Endodermal cell (in vitro differentiated cells): ENCODE measurements around the gene COL11A2. TPM values are rescaled to one million over a fixed set of nuclear protein-coding genes. Genes with fewer than 3 reads are reported as not detected.

ENCODE experiments used
- DNase-seq: peaks from one replicate; pipeline ENCODE4 v3.0.0-alpha.2; 2017
- H3K27ac ChIP-seq: 2 replicates; pipeline ENCODE4 v1.5.1; 2013; ENCODE audit warnings: mild to moderate bottlenecking, low read depth, low read length, moderate library complexity
- H3K27me3 ChIP-seq: 2 replicates; pipeline ENCODE4 v1.6.1; 2013; ENCODE audit warnings: mild to moderate bottlenecking, low read length, moderate library complexity; ENCODE audit not compliant: insufficient read depth, control insufficient read depth, poor library complexity, severe bottlenecking
- H3K36me3 ChIP-seq: 2 replicates; pipeline ENCODE4 v1.7.0; 2013; ENCODE audit warnings: mild to moderate bottlenecking, low read length, moderate library complexity; ENCODE audit not compliant: control insufficient read depth, insufficient read depth
- H3K4me1 ChIP-seq: one replicate; pipeline ENCODE4 v1.7.0; 2013; ENCODE audit warnings: low read length; ENCODE audit not compliant: control insufficient read depth, insufficient read depth
- H3K4me3 ChIP-seq: 2 replicates; pipeline ENCODE4 v1.5.1; 2013; ENCODE audit warnings: mild to moderate bottlenecking, low read length, moderate library complexity
- H3K9ac ChIP-seq: 2 replicates; pipeline ENCODE4 v1.6.1; 2013; ENCODE audit warnings: mild to moderate bottlenecking, low read length, moderate library complexity; ENCODE audit not compliant: poor library complexity, severe bottlenecking; ENCODE audit errors: extremely low read depth
- H3K9me3 ChIP-seq: 2 replicates; pipeline ENCODE4 v1.6.1; 2013; ENCODE audit warnings: mild to moderate bottlenecking, low read length, moderate library complexity; ENCODE audit not compliant: control insufficient read depth
- H3K27ac Mint-ChIP-seq: 2 replicates; pipeline ENCODE4 v1.8.0; 2020; ENCODE audit warnings: mixed read lengths
- H3K27me3 Mint-ChIP-seq: 2 replicates; pipeline ENCODE4 v1.8.0; 2021; ENCODE audit warnings: mild to moderate bottlenecking, mixed read lengths; ENCODE audit not compliant: insufficient read depth
- H3K36me3 Mint-ChIP-seq: 2 replicates; pipeline ENCODE4 v1.8.0; 2020; ENCODE audit warnings: low read depth, mixed read lengths
- H3K4me1 Mint-ChIP-seq: 2 replicates; pipeline ENCODE4 v1.8.0; 2020; ENCODE audit warnings: mixed read lengths
- H3K4me3 Mint-ChIP-seq: 2 replicates; pipeline ENCODE4 v1.8.0; 2020; ENCODE audit warnings: mild to moderate bottlenecking, moderate library complexity, mixed read lengths
- H3K9me3 Mint-ChIP-seq: 2 replicates; pipeline ENCODE4 v1.8.0; 2020; ENCODE audit warnings: mild to moderate bottlenecking, mixed read lengths
- CTCF ChIP-seq: fragments of 200-600 bp; sonication (generic); conservative IDR thresholded peaks from 2 replicates; pipeline ENCODE4 v1.5.0; 2021; ENCODE audit warnings: antibody characterized with exemption, mild to moderate bottlenecking
- WGBS, 2 experiments: methylation state at CpG; one replicate each; pipeline versions ENCODE4 v1.1.5 to v1.1.7; 2013; ENCODE audit warnings: missing lambda C conversion rate in 2 of 2, mixed read lengths in 1 of 2; ENCODE audit not compliant: insufficient coverage in 1 of 2, insufficient read length in 1 of 2; 5-methylcytosine and 5-hydroxymethylcytosine counted together
- total RNA-seq, 2 donors: library from RNA; stranded (reverse); fragmentation: NEBNext Ultra II Directional in 1 of 2; extraction: Animal tissue kit (Norgen Biotek cat#: 25700) in 1 of 2; gene quantifications; 2 replicates in 1 of 2; 3 replicates in 1 of 2; pipeline ENCODE4 v1.2.1, GENCODE V29; 2021

Gene COL11A2
- total RNA-seq, 2 donors from 2014 or later: 1.3 to 2.8 TPM

- Mint-ChIP-seq H3K27me3 (peaks cover 87% of the 10 kb centered on the region), H3K4me3 (no peak overlapping the region), H3K9me3 (peaks cover 2% of the 10 kb centered on the region), H3K27ac (no peak overlapping the region), H3K4me1 (peaks cover 10% of the 10 kb centered on the region), H3K36me3 (no peaks in the 10 kb centered on the region)
- H3K27me3 ChIP-seq: peaks cover 35% of the 10 kb centered on the region
- H3K9ac ChIP-seq: no peak overlapping the region
- H3K36me3 ChIP-seq: no peaks in the 10 kb centered on the region
- no peak for DNase-seq
- no peaks in the 10 kb centered on the region for H3K4me1 ChIP-seq
- 20 to 52% methylated on average over 1 to 3 of the region's 3 CpGs for WGBS, 2 experiments
- H3K27ac ChIP-seq: no peak overlapping the region
- no peak for TF ChIP-seq CTCF
- H3K4me3 ChIP-seq: no peak overlapping the region
- no peaks in the 10 kb centered on the region for H3K9me3 ChIP-seq
Observed at GRCh38 chr6:33217681-33218080, 25.4 kb upstream of the COL11A2 start.

GRCh38 chr6:33217246-33217645 is 25.0 kb upstream of the COL11A2 start:
- H3K4me1 ChIP-seq: no peaks in the 10 kb centered on the region
- H3K36me3 ChIP-seq: no peaks in the 10 kb centered on the region
- no peak for DNase-seq
- H3K4me3 ChIP-seq: no peak overlapping the region
- peaks cover 12% of the 10 kb centered on the region for H3K4me1 Mint-ChIP-seq
- TF ChIP-seq CTCF: no peak
- WGBS, 2 experiments: 89 to 90% methylated on average over 3 to 6 of the region's 6 CpGs
- H3K4me3 Mint-ChIP-seq: no peak overlapping the region
- H3K27me3 Mint-ChIP-seq: peaks cover 89% of the 10 kb centered on the region
- peaks cover 32% of the 10 kb centered on the region for H3K27me3 ChIP-seq
- H3K9me3 Mint-ChIP-seq: peaks cover 2% of the 10 kb centered on the region
- H3K36me3 Mint-ChIP-seq: no peaks in the 10 kb centered on the region
- H3K9me3 ChIP-seq: no peaks in the 10 kb centered on the region
- H3K27ac Mint-ChIP-seq: no peak overlapping the region
- no peak overlapping the region for H3K27ac ChIP-seq
- H3K9ac ChIP-seq: no peak overlapping the region

GRCh38 chr6:33216117-33216649 is 23.9 kb upstream of the COL11A2 start:
- H3K36me3 Mint-ChIP-seq: peaks cover 2% of the 10 kb centered on the region
- no peaks in the 10 kb centered on the region for H3K36me3 ChIP-seq
- H3K27me3 Mint-ChIP-seq: peaks cover 88% of the 10 kb centered on the region
- DNase-seq: no peak
- H3K27ac Mint-ChIP-seq: no peak overlapping the region
- TF ChIP-seq CTCF: no peak
- no peaks in the 10 kb centered on the region for H3K9me3 ChIP-seq
- H3K27me3 ChIP-seq: peaks cover 34% of the 10 kb centered on the region
- 88 to 90% methylated on average over 2 to 4 of the region's 4 CpGs for WGBS, 2 experiments
- H3K9me3 Mint-ChIP-seq: peaks cover 2% of the 10 kb centered on the region
- H3K4me1 Mint-ChIP-seq: peaks cover 12% of the 10 kb centered on the region
- H3K9ac ChIP-seq: no peak overlapping the region
- no peaks in the 10 kb centered on the region for H3K4me1 ChIP-seq
- no peak overlapping the region for H3K4me3 ChIP-seq
- no peak overlapping the region for H3K4me3 Mint-ChIP-seq
- no peak overlapping the region for H3K27ac ChIP-seq
